ENCODE results near the gene DVL3. TPM values are rescaled to one million over a fixed set of nuclear protein-coding genes. Genes with fewer than 3 reads are reported as not detected.

The DVL3 gene
- polyA plus RNA-seq, 1 donor from 2014 or later, result 78.9 TPM

DNA sequence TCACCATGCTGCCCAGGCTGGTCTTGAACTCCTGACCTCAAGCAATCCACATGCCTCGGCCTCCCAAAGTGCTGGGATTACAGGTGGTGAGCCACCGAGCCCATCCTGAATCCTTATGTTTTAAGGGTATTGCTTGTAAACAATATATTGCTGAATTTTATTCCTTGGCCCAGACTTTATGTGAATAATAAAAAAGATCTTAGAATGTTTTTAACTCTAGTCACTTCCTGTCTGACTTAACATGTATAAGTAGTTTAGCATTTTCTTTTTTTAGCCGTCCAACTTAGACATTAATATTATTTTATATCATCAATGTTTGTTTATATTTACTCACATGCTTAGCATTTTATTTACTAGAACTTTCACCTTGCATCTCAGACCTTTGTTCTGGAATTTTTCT lies 29.2 kb upstream of the DVL3 start:
- Histone ChIP-seq H3K36me3 (ENCODE audit: insufficient read depth, low read length) (no peaks in the 10 kb centered on the region), H3K4me3 (ENCODE audit: low read length) (no peak overlapping the region), H2AFZ (ENCODE audit: low read depth, low read length) (no peak overlapping the region), H3K9ac (ENCODE audit: low read length) (no peak overlapping the region), H3K9me3 (ENCODE audit: low read length) (no peaks in the 10 kb centered on the region), H3K9me2 (ENCODE audit: insufficient read depth, low read length) (no peaks in the 10 kb centered on the region), H3K27ac (ENCODE audit: low read length) (no peak overlapping the region), H3K27me3 (ENCODE audit: insufficient read depth, low read depth, low read length) (no peaks in the 10 kb centered on the region), H3K4me2 (ENCODE audit: low read length) (no peak overlapping the region), H3F3A (ENCODE audit: insufficient read depth, low read length, poor library complexity, severe bottlenecking) (no peaks in the 10 kb centered on the region), H4K20me1 (ENCODE audit: insufficient read depth) (no peaks in the 10 kb centered on the region), H3K79me2 (replicated peaks; ENCODE audit: insufficient read depth, low read length) (no peaks in the 10 kb centered on the region)
- TF ChIP-seq, protein P1, sequence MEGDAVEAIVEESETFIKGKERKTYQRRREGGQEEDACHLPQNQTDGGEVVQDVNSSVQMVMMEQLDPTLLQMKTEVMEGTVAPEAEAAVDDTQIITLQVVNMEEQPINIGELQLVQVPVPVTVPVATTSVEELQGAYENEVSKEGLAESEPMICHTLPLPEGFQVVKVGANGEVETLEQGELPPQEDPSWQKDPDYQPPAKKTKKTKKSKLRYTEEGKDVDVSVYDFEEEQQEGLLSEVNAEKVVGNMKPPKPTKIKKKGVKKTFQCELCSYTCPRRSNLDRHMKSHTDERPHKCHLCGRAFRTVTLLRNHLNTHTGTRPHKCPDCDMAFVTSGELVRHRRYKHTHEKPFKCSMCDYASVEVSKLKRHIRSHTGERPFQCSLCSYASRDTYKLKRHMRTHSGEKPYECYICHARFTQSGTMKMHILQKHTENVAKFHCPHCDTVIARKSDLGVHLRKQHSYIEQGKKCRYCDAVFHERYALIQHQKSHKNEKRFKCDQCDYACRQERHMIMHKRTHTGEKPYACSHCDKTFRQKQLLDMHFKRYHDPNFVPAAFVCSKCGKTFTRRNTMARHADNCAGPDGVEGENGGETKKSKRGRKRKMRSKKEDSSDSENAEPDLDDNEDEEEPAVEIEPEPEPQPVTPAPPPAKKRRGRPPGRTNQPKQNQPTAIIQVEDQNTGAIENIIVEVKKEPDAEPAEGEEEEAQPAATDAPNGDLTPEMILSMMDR (IDR thresholded peaks at IDR 0.05; ENCODE audit: poor library complexity, severe bottlenecking), result no peak
- TF ChIP-seq EP300 (conservative IDR thresholded peaks at IDR 0.05; ENCODE audit: poor library complexity, severe bottlenecking) (no peak), EZH2 (IDR thresholded peaks at IDR 0.05; ENCODE audit: borderline replicate concordance, insufficient read depth, low read length, poor library complexity, severe bottlenecking) (no peak), RAD21 (conservative IDR thresholded peaks at IDR 0.05) (no peak), SMC3 (conservative IDR thresholded peaks at IDR 0.05; ENCODE audit: poor library complexity) (no peak), REST (IDR thresholded peaks at IDR 0.05; ENCODE audit: borderline replicate concordance) (no peak), POLR2AphosphoS5 (IDR thresholded peaks at IDR 0.05) (no peak), MXI1 (conservative IDR thresholded peaks at IDR 0.05; ENCODE audit: poor library complexity, severe bottlenecking) (no peak), TAF1 (IDR thresholded peaks at IDR 0.05; ENCODE audit: low read depth) (no peak)

DNA sequence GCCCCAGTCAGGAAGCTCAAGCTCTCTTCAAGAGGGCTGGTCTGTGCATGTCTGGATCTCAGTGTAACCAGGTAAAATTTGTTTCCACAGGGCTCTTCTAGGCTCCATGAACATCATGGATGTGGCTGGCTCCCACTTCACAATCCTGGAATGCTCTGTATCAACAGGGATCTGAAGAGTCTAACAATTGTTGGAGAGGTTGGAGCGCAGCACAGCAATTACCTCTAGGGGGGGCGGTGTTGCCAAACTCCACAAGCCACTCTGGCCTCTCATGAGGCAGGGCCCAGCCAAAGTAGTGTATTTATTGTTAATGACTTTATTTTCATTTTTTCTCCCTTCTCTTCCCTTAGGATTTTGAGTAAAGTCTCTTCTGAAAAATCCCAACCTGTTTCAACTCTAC lies 26.2 kb upstream of the DVL3 start:
- Histone ChIP-seq H3K4me2 (ENCODE audit: low read length) (no peak overlapping the region), H3K4me3 (ENCODE audit: low read length) (no peak overlapping the region), H3K79me2 (replicated peaks; ENCODE audit: insufficient read depth, low read length) (no peaks in the 10 kb centered on the region), H4K20me1 (ENCODE audit: insufficient read depth) (no peaks in the 10 kb centered on the region), H3F3A (ENCODE audit: insufficient read depth, low read length, poor library complexity, severe bottlenecking) (no peaks in the 10 kb centered on the region), H2AFZ (ENCODE audit: low read depth, low read length) (no peak overlapping the region), H3K27me3 (ENCODE audit: insufficient read depth, low read depth, low read length) (no peaks in the 10 kb centered on the region), H3K9ac (ENCODE audit: low read length) (no peak overlapping the region), H3K36me3 (ENCODE audit: insufficient read depth, low read length) (no peaks in the 10 kb centered on the region), H3K9me3 (ENCODE audit: low read length) (no peaks in the 10 kb centered on the region), H3K27ac (ENCODE audit: low read length) (no peak overlapping the region), H3K9me2 (ENCODE audit: insufficient read depth, low read length) (no peaks in the 10 kb centered on the region)
- TF ChIP-seq, protein P1 (IDR thresholded peaks at IDR 0.05; ENCODE audit: poor library complexity, severe bottlenecking), result no peak
- no peak for TF ChIP-seq RAD21 (conservative IDR thresholded peaks at IDR 0.05)
- no peak for TF ChIP-seq TAF1 (IDR thresholded peaks at IDR 0.05; ENCODE audit: low read depth)
- no peak for TF ChIP-seq POLR2AphosphoS5 (IDR thresholded peaks at IDR 0.05)
- no peak for TF ChIP-seq SMC3 (conservative IDR thresholded peaks at IDR 0.05; ENCODE audit: poor library complexity)
- TF ChIP-seq REST (IDR thresholded peaks at IDR 0.05; ENCODE audit: borderline replicate concordance), result no peak
- no peak for TF ChIP-seq EZH2 (IDR thresholded peaks at IDR 0.05; ENCODE audit: borderline replicate concordance, insufficient read depth, low read length, poor library complexity, severe bottlenecking)
- no peak for TF ChIP-seq MXI1 (conservative IDR thresholded peaks at IDR 0.05; ENCODE audit: poor library complexity, severe bottlenecking)
- TF ChIP-seq EP300 (conservative IDR thresholded peaks at IDR 0.05; ENCODE audit: poor library complexity, severe bottlenecking), result no peak

All from neural cell (in vitro differentiated cells).